Right lobe of liver (tissue), 6 donors: Measurements from ENCODE around the gene FBLN1. TPM values are rescaled to one million over a fixed set of nuclear protein-coding genes. Genes with fewer than 3 reads are reported as not detected.
A peak's percentile ranks its signal among the peaks of the same experiment; 100 is the strongest.

Source experiments
- ATAC-seq, 4 donors: fragments of 200-7000 bp; cut with Tn5 transposase; one replicate each; pipeline ENCODE4 v1.9.1; 2020; ENCODE audit warnings: mild to moderate bottlenecking in 4 of 4, moderate library complexity in 4 of 4
- DNase-seq, 3 donors: peaks; one replicate each; pipeline ENCODE4 v3.0.0-alpha.2; 2020
- H3K27ac ChIP-seq, 3 donors: fragments of 200-600 bp; one replicate each; pipeline ENCODE4 v1.8.0; 2022
- H3K27me3 ChIP-seq, 2 donors: fragments of 200-600 bp; one replicate each; pipeline ENCODE4 v1.8.0; 2022
- H3K36me3 ChIP-seq, 4 donors: fragments of 200-600 bp; sonication (generic) in 1 of 4; one replicate each; pipeline versions ENCODE4 v1.5.1 to v1.8.0; 2017 to 2022; ENCODE audit warnings: control low read depth in 1 of 4
- H3K4me1 ChIP-seq, 4 donors: fragments of 200-600 bp; sonication (generic) in 1 of 4; one replicate each; pipeline versions ENCODE4 v1.5.1 to v1.8.0; 2017 to 2022; ENCODE audit warnings: control low read depth in 1 of 4
- H3K4me3 ChIP-seq, 3 donors: fragments of 200-600 bp; one replicate each; pipeline ENCODE4 v1.8.0; 2022
- H3K9me3 ChIP-seq, 4 donors: fragments of 200-600 bp; sonication (generic) in 1 of 4; one replicate each; pipeline versions ENCODE4 v1.5.1 to v1.8.0; 2017 to 2022; ENCODE audit warnings: control low read depth in 1 of 4
- POLR2A ChIP-seq: fragments of 450-650 bp; IDR thresholded peaks from one replicate; pipeline ENCODE4 v1.6.1; 2017; ENCODE audit warnings: antibody characterized with exemption, mild to moderate bottlenecking
- WGBS: methylation state at CpG from one replicate; pipeline ENCODE4 v1.1.6; 2018; ENCODE audit warnings: low coverage, low lambda C conversion rate; ENCODE audit not compliant: insufficient coverage; ENCODE audit errors: missing lambda C conversion rate; 5-methylcytosine and 5-hydroxymethylcytosine counted together
- intact Hi-C, 2 donors: fragments of 100-400 bp; cut with DNase I; formaldehyde crosslinking; loops; one replicate each; pipeline versions ENCODE4 v1.11.2 to v1.14.1; 2022
- total RNA-seq, 6 experiments: library from RNA; depleted of rRNA in 2 of 6; stranded (reverse); fragments of >200 nt in 2 of 6; fragmentation: NEBNext Ultra II Directional in 3 of 6; extraction: Animal tissue kit (Norgen Biotek cat#: 25700) in 3 of 6; gene quantifications; one replicate each; pipeline versions ENCODE4 v1.1.0 to v1.2.4, GENCODE V29; 2016 to 2023
- TF ChIP-seq, protein P1 (sequence below), 4 donors: fragments of 200-600 bp in 3 of 4; fragments of 450-650 bp in 1 of 4; IDR thresholded peaks; one replicate each; pipeline versions ENCODE4 v1.5.1 to v1.8.0; 2016 to 2022; ENCODE audit warnings: antibody characterized with exemption in 4 of 4, mild to moderate bottlenecking in 2 of 4
- donor health status: DM: no; HTN: yes; CAD: no.
- donor health status: DM: no; HTN: no; CAD: no.
- donor health status: DM: no; HTN: no; CAD: no.
- donor health status: DM: no; HTN: yes; CAD: no.
- donor health status: DM: no; HTN: yes; CAD: no.

Gene FBLN1
- total RNA-seq, 6 experiments from 2014 or later, result 1.6 to 6.6 (median 3.4) TPM

- no peak for ATAC-seq
- no peaks in the 10 kb centered on the region for H3K9me3 ChIP-seq
- no peaks in the 10 kb centered on the region for H3K4me1 ChIP-seq
- H3K4me3 ChIP-seq, result no peak overlapping the region
- whole genome bisulfite sequencing, result 58% methylated on average over 8 of the region's 15 CpGs
- no peaks in the 10 kb centered on the region for H3K27me3 ChIP-seq
- DNase-seq, result peak in 1 of 3 donors; percentile 46
- intact Hi-C loops, result no loop called here
- no peaks in the 10 kb centered on the region for H3K36me3 ChIP-seq
- TF ChIP-seq, protein P1, sequence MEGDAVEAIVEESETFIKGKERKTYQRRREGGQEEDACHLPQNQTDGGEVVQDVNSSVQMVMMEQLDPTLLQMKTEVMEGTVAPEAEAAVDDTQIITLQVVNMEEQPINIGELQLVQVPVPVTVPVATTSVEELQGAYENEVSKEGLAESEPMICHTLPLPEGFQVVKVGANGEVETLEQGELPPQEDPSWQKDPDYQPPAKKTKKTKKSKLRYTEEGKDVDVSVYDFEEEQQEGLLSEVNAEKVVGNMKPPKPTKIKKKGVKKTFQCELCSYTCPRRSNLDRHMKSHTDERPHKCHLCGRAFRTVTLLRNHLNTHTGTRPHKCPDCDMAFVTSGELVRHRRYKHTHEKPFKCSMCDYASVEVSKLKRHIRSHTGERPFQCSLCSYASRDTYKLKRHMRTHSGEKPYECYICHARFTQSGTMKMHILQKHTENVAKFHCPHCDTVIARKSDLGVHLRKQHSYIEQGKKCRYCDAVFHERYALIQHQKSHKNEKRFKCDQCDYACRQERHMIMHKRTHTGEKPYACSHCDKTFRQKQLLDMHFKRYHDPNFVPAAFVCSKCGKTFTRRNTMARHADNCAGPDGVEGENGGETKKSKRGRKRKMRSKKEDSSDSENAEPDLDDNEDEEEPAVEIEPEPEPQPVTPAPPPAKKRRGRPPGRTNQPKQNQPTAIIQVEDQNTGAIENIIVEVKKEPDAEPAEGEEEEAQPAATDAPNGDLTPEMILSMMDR (IDR thresholded peaks at IDR 0.05), result no peak
- TF ChIP-seq POLR2A, result no peak
- H3K27ac ChIP-seq, result no peak overlapping the region
These were observed 1.2 kb downstream of the FBLN1 start for GRCh38 chr22:45503816-45504372.

GRCh38 chr22:45504373-45505341 lies 2.0 kb downstream of the FBLN1 start:
- intact Hi-C loops, result no loop called here
- H3K27ac ChIP-seq, result no peak overlapping the region
- no peaks in the 10 kb centered on the region for H3K4me1 ChIP-seq
- no peak overlapping the region for H3K4me3 ChIP-seq
- TF ChIP-seq, protein P1 (IDR thresholded peaks at IDR 0.05), result no peak
- TF ChIP-seq POLR2A, result no peak
- DNase-seq, result no peak
- H3K36me3 ChIP-seq, result no peaks in the 10 kb centered on the region
- 39% methylated on average over 22 of the region's 31 CpGs for WGBS
- ATAC-seq, result peak in 1 of 4 donors; percentile 12
- no peaks in the 10 kb centered on the region for H3K9me3 ChIP-seq
- no peaks in the 10 kb centered on the region for H3K27me3 ChIP-seq

DNA sequence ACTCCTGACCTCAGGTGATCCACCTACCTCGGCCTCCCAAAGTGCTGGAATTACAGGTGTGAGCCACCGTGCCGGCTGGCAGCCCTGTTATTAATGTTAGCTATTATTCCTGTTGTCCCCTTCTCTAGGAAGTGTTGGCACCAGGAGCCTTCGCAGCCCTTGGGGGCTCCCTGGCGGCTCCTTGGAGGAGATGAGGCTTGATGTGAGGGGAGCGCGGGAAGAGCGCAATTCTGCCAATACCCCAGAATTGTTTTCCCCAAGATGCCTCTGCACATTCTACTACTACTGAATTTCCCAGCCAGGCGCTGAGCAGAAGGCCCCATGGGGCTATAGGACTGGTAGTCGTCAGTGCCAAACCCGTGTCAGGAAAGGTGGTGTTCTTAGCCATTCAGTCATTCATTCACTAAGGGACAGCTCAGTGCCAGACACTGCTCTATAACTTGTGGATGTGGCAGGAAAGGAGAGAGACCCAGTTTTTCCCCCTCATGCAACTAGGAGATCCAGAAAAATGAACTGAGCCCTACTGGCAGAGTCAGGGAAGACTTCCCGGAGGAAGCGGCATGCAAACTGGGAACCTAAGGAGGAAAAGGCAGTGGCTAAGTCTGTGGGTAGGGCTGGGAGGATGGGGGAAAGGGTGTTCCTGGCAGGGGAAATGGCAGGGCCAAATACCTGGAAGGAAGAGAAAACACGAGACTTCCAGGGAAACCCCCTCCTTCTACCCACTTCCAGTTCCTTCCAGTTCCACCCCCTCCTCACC lies 3.5 kb downstream of the FBLN1 start:
- H3K4me3 ChIP-seq, result no peak overlapping the region
- H3K4me1 ChIP-seq, result no peaks in the 10 kb centered on the region
- DNase-seq, result no peak
- WGBS, result 94% methylated on average over 12 of the region's 14 CpGs
- TF ChIP-seq POLR2A, result no peak
- TF ChIP-seq, protein P1 (IDR thresholded peaks at IDR 0.05), result no peak
- intact Hi-C loops, result no loop called here
- no peaks in the 10 kb centered on the region for H3K36me3 ChIP-seq
- H3K27me3 ChIP-seq, result no peaks in the 10 kb centered on the region
- H3K9me3 ChIP-seq, result no peaks in the 10 kb centered on the region
- H3K27ac ChIP-seq, result no peak overlapping the region
- no peak for ATAC-seq

- 57% methylated on average over 1 of the region's 8 CpGs for WGBS
- no peak overlapping the region for H3K27ac ChIP-seq
- intact Hi-C loops, result no loop called here
- H3K27me3 ChIP-seq, result no peaks in the 10 kb centered on the region
- no peaks in the 10 kb centered on the region for H3K36me3 ChIP-seq
- DNase-seq (no peak), ATAC-seq (no peak)
- no peaks in the 10 kb centered on the region for H3K9me3 ChIP-seq
- no peak overlapping the region for H3K4me3 ChIP-seq
- H3K4me1 ChIP-seq, result peaks cover 0 to 6% (median 0%) of the 10 kb centered on the region in 4 donors
- TF ChIP-seq, protein P1 (IDR thresholded peaks at IDR 0.05), result no peak
- TF ChIP-seq POLR2A, result no peak
These were observed 4.2 kb downstream of the FBLN1 start for GRCh38 chr22:45506816-45507360.
